SU-DHL-6 (cell line): ENCODE measurements around the gene GXYLT1.

Experiments
- H2AFZ ChIP-seq: fragments of 200-600 bp; sonication (generic); 2 replicates; pipeline ENCODE4 v1.6.1; 2014; ENCODE audit warnings: low read depth, mild to moderate bottlenecking, moderate library complexity, mixed read lengths, antibody characterized with exemption, low read length; ENCODE audit not compliant: severe bottlenecking
- H3F3A ChIP-seq: fragments of 200-600 bp; shearing (Covaris generic); 2 replicates; pipeline ENCODE4 v1.6.0; 2016; ENCODE audit warnings: antibody characterized with exemption, mild to moderate bottlenecking; ENCODE audit not compliant: insufficient read depth
- H3K27ac ChIP-seq: fragments of 200-600 bp; sonication (generic); 2 replicates; pipeline ENCODE4 v1.5.1; 2016; ENCODE audit warnings: low read depth, mild to moderate bottlenecking, low read length, moderate library complexity, mixed read lengths
- H3K27me3 ChIP-seq: fragments of 200-600 bp; sonication (generic), shearing (Covaris generic); 2 replicates; pipeline ENCODE4 v1.6.0; 2014; ENCODE audit warnings: mild to moderate bottlenecking, low read length
- H3K36me3 ChIP-seq: fragments of 200-600 bp; sonication (generic); 2 replicates; pipeline ENCODE4 v1.6.1; 2014; ENCODE audit warnings: mild to moderate bottlenecking, low read length, mixed read lengths
- H3K4me2 ChIP-seq: fragments of 300-600, 200-600 bp; shearing (Covaris generic), sonication (generic); 2 replicates; pipeline ENCODE4 v1.6.0; 2014; ENCODE audit warnings: low read length, low read depth, mild to moderate bottlenecking; ENCODE audit not compliant: poor library complexity, severe bottlenecking
- H3K4me3 ChIP-seq: fragments of 200-600 bp; sonication (generic); 2 replicates; pipeline ENCODE4 v1.5.1; 2014; ENCODE audit warnings: antibody characterized with exemption, low read length, mild to moderate bottlenecking, mixed read lengths; ENCODE audit not compliant: insufficient read depth, poor library complexity, severe bottlenecking
- H3K79me2 ChIP-seq: fragments of 200-600 bp; sonication (generic); 2 replicates; pipeline ENCODE4 v1.6.1; 2014; ENCODE audit warnings: mild to moderate bottlenecking, low read length, moderate library complexity; ENCODE audit not compliant: insufficient read depth
- H3K9ac ChIP-seq: fragments of 200-600 bp; sonication (generic); 2 replicates; pipeline ENCODE4 v1.7.0; 2014; ENCODE audit warnings: mild to moderate bottlenecking, low read length
- H3K9me2 ChIP-seq: fragments of 200-600 bp; sonication (generic); replicated peaks from 2 replicates; pipeline ENCODE4 v1.6.1; 2014; ENCODE audit warnings: low read length; ENCODE audit not compliant: insufficient read depth
- H3K9me3 ChIP-seq: fragments of 200-600 bp; sonication (generic); 2 replicates; pipeline ENCODE4 v1.6.1; 2014; ENCODE audit warnings: low read length, mixed read lengths; ENCODE audit not compliant: insufficient read depth
- H4K20me1 ChIP-seq: fragments of 200-600 bp; sonication (generic); 2 replicates; pipeline ENCODE4 v1.6.1; 2014; ENCODE audit warnings: low read depth, mild to moderate bottlenecking, antibody characterized with exemption, low read length, moderate library complexity, mixed read lengths
- EZH2phosphoT487 ChIP-seq: fragments of 200-600 bp; sonication (generic), shearing (Covaris generic); conservative IDR thresholded peaks from 2 replicates; pipeline ENCODE4 v1.6.1; 2018; ENCODE audit warnings: mild to moderate bottlenecking, antibody characterized with exemption, low read length, moderate library complexity, mixed read lengths

The GXYLT1 gene

GRCh38 chr12:42031847-42032564 is 112.7 kb downstream of the GXYLT1 start:
- no peak overlapping the region for H3K4me2 ChIP-seq
- no peaks in the 10 kb centered on the region for H3F3A ChIP-seq
- TF ChIP-seq EZH2phosphoT487 = no peak
- no peak overlapping the region for H3K27ac ChIP-seq
- H4K20me1 ChIP-seq = no peaks in the 10 kb centered on the region
- no peak overlapping the region for H3K4me3 ChIP-seq
- H3K9me2 ChIP-seq = no peaks in the 10 kb centered on the region
- no peaks in the 10 kb centered on the region for H3K27me3 ChIP-seq
- H3K79me2 ChIP-seq = no peaks in the 10 kb centered on the region
- H3K36me3 ChIP-seq = no peaks in the 10 kb centered on the region
- no peak overlapping the region for H2AFZ ChIP-seq
- H3K9ac ChIP-seq = no peak overlapping the region
- H3K9me3 ChIP-seq = no peaks in the 10 kb centered on the region
